Endometrial microvascular endothelial cells (primary cell): ENCODE measurements around the gene MYO1B. TPM values are rescaled to one million over a fixed set of nuclear protein-coding genes. Genes with fewer than 3 reads are reported as not detected.
"Not testable (repeated sequence)": the region's sequence is repeated elsewhere in the genome, so short reads cannot be mapped to it uniquely, and the experiment has no call there.

ENCODE experiments used
- in situ Hi-C: cut with HindIII; loops from 2 replicates; pipeline ENCODE4 v1.10.0; 2017; ENCODE audit warnings: low sequenced_read_pairs, low pct_unique_long_range_greater_than_20kb; ENCODE audit errors: inconsistent ontology term
- total RNA-seq: library from RNA; depleted of rRNA; stranded (reverse); fragments of >200 nt; gene quantifications from one replicate; pipeline ENCODE4 v1.2.3, GENCODE V29; 2015; ENCODE audit errors: inconsistent ontology term

MYO1B gene
- total RNA-seq, 1 donor from 2014 or later, result 65.4 TPM

- in situ Hi-C loops, result no loop called here
Measured at GRCh38 chr2:191412353-191412752, 167.1 kb downstream of the MYO1B start.

- in situ Hi-C loops, result no loop called here
Measured at GRCh38 chr2:191415101-191415500, 169.9 kb downstream of the MYO1B start.

GRCh38 chr2:191415858-191416257 is 170.7 kb downstream of the MYO1B start:
- in situ Hi-C loops, result no loop called here

- in situ Hi-C loops, result no loop called here
Measured at GRCh38 chr2:191417746-191418145, 172.5 kb downstream of the MYO1B start.

- in situ Hi-C loops, result no loop called here
Measured at GRCh38 chr2:191421950-191422349, 176.7 kb downstream of the MYO1B start.

- in situ Hi-C loops, result no loop called here
Measured at GRCh38 chr2:191427031-191427430, 181.8 kb downstream of the MYO1B start.

- in situ Hi-C loops, result no loop called here
Measured at GRCh38 chr2:191428141-191428540, 182.9 kb downstream of the MYO1B start.

- in situ Hi-C loops, result no loop called here
Measured at GRCh38 chr2:191430476-191430875, 185.3 kb downstream of the MYO1B start.

- in situ Hi-C loops, result no loop called here
Measured at GRCh38 chr2:191432121-191432520, 186.9 kb downstream of the MYO1B start.

- in situ Hi-C loops, result no loop called here
Measured at GRCh38 chr2:191434072-191434471, 188.9 kb downstream of the MYO1B start.

GRCh38 chr2:191435141-191435540 is 189.9 kb downstream of the MYO1B start:
- in situ Hi-C loops, result no loop called here

- in situ Hi-C loops, result no loop called here
Measured at GRCh38 chr2:191436368-191437055, 191.3 kb downstream of the MYO1B start.

- in situ Hi-C loops, result no loop called here
Measured at GRCh38 chr2:191439481-191439880, 194.3 kb downstream of the MYO1B start.

GRCh38 chr2:191441496-191442214 is 196.5 kb downstream of the MYO1B start:
- in situ Hi-C loops, result no loop called here

- in situ Hi-C loops, result no loop called here
Measured at GRCh38 chr2:191443446-191443845, 198.2 kb downstream of the MYO1B start.

GRCh38 chr2:191446910-191447309 is 201.7 kb downstream of the MYO1B start:
- in situ Hi-C loops, result no loop called here

- in situ Hi-C loops, result no loop called here
Measured at GRCh38 chr2:191451116-191451515, 205.9 kb downstream of the MYO1B start.

GRCh38 chr2:191452065-191452464 is 206.9 kb downstream of the MYO1B start:
- in situ Hi-C loops, result no loop called here

GRCh38 chr2:191453761-191454160 is 208.6 kb downstream of the MYO1B start:
- in situ Hi-C loops, result no loop called here

- in situ Hi-C loops, result not testable (repeated sequence)
Measured at GRCh38 chr2:191456506-191456905, 211.3 kb downstream of the MYO1B start.
